Stimulated activated CD4-positive, alpha-beta T cell treated with anti-CD3 and anti-CD28 coated beads, Interleukin-12 subunit alpha, Interleukin-12 subunit beta, amount 100 ng/mL, for 48 hours (primary cell): ENCODE measurements around the gene ADGB.
A peak's percentile ranks its signal among the peaks of the same experiment; 100 is the strongest.

Experiments
- DNase-seq, 3 donors: peaks; one replicate each; pipeline ENCODE4 v3.0.0-alpha.2; 2020; ENCODE audit warnings: low read depth in 2 of 3, low spot score in 1 of 3

ADGB gene

GRCh38 chr6:146628350-146628749 lies 29.6 kb downstream of the ADGB start:
- no peak for DNase-seq

- DNase-seq, result no peak
These were observed 35.2 kb downstream of the ADGB start for GRCh38 chr6:146634022-146634421.

GRCh38 chr6:146635165-146635564 lies 36.4 kb downstream of the ADGB start:
- DNase-seq, result no peak

GRCh38 chr6:146636481-146636880 lies 37.7 kb downstream of the ADGB start:
- DNase-seq, result no peak

GRCh38 chr6:146642921-146643320 lies 44.1 kb downstream of the ADGB start:
- DNase-seq, result no peak

- DNase-seq, result no peak
These were observed 52.2 kb downstream of the ADGB start for GRCh38 chr6:146650799-146651481.

GRCh38 chr6:146651482-146651863 lies 52.7 kb downstream of the ADGB start:
- no peak for DNase-seq

- no peak for DNase-seq
These were observed 58.7 kb downstream of the ADGB start for GRCh38 chr6:146657432-146657831.

- no peak for DNase-seq
These were observed 66.1 kb downstream of the ADGB start for GRCh38 chr6:146664871-146665360.

- DNase-seq, result no peak
These were observed 68.1 kb downstream of the ADGB start for GRCh38 chr6:146666909-146667308.

GRCh38 chr6:146670161-146670560 lies 71.4 kb downstream of the ADGB start:
- DNase-seq, result no peak

GRCh38 chr6:146673069-146673468 lies 74.3 kb downstream of the ADGB start:
- no peak for DNase-seq

- DNase-seq, result no peak
These were observed 80.6 kb downstream of the ADGB start for GRCh38 chr6:146679386-146679785.

- no peak for DNase-seq
These were observed 84.1 kb downstream of the ADGB start for GRCh38 chr6:146682919-146683318.

- no peak for DNase-seq
These were observed 91.0 kb downstream of the ADGB start for GRCh38 chr6:146689806-146690205.

- DNase-seq, result no peak
These were observed 94.6 kb downstream of the ADGB start for GRCh38 chr6:146693342-146693741.

- DNase-seq, result no peak
These were observed 99.1 kb downstream of the ADGB start for GRCh38 chr6:146697921-146698320.

- DNase-seq, result peak in 2 of 3 donors; percentile 6 to 42
These were observed 101.4 kb downstream of the ADGB start for GRCh38 chr6:146700078-146700686.

GRCh38 chr6:146701632-146702031 lies 102.9 kb downstream of the ADGB start:
- DNase-seq, result no peak

- DNase-seq, result no peak
These were observed 110.4 kb downstream of the ADGB start for GRCh38 chr6:146709036-146709622.

GRCh38 chr6:146719387-146719786 lies 120.6 kb downstream of the ADGB start:
- DNase-seq, result no peak

- no peak for DNase-seq
These were observed 140.9 kb downstream of the ADGB start for GRCh38 chr6:146739696-146740095.
